ENCODE data around the gene TSPAN5.

The TSPAN5 gene

DNA sequence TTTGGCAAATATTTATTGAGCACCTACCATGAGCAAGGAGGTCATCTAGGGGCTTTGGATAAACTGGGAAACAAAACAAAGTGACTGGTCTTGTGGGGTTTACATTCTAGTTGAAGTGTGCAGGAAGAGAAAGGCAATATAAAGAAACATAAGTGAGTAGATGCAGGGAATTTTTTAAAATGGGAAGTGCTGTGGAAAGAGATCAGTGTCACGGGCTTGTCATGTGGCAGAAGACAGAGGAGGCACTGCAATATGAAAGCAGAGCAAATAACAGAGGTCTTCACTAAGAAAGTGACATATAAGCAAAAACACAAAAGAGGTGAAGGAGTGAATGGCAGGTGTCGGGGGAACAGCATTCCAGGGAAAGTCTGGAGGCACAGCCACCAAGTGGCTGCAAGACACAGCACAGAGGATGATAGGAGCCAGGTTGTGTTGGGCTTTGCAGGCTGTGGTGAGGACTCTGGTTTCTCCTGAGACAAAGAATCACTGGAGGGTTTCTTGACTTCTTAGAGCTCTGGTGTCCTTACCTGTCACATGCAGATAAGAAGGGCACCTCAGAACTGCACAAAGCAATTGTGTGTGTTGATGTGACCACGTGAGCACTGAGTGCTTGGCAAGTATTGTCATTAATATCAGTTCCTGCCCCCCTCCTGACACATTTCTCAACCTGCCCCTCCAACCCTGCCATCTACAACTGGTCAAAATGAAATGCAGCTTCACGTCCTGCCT lies 143.5 kb downstream of the TSPAN5 start:
- FAIRE-seq: no peak

DNA sequence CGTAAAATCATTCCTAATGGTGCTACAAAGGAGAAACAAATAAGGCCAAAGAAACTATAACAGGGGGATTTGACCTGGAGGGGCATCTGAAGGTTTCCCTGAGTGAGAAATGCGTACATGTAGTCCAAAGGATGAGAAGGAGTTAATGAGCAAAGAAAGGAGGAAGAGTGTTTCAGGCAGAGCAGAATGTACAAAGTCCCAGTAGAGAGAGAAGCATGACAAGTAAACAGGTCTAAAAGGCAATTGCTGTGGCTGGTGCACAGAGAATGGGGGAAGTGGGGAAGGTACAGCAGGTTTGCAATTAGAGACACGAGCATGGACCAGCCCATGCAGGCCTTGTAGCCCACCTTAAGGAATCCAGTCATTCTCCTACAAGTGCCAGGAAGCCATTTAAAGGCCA lies 145.5 kb downstream of the TSPAN5 start:
- FAIRE-seq: no peak

DNA sequence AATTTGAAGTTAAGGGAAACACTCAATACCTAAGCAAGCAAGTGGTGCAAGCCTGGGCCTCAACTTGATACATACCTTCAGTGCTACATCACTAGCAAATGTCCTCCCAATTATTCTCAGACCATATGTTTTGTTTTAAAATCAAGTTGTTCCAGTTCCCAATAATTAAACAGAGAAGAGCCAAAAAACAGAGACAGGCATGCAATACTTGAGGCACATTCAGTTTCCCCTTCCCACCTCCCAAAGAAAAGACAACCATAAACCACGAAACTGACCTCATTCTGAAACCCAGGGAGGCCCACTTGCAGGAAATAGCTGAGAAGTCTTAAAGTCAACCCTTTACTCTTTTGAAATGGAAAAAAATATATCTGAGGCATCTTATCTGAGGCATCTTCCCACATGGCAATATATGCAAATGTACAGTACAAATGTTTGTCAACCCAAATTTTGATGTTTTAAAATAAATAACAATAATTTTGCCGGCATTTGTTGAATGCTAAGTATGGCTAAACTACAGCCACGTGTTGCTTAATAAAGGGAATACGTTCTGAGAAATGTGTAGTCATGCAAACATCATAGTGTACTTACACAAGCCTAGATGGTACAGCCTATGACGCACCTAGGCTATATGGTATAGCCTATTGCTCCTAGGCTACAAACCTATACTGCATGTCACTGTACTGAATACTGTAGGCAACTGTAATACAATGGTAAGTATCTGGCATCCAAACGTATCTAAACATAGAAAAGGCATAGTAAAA lies 147.5 kb downstream of the TSPAN5 start:
- no peak for FAIRE-seq

DNA sequence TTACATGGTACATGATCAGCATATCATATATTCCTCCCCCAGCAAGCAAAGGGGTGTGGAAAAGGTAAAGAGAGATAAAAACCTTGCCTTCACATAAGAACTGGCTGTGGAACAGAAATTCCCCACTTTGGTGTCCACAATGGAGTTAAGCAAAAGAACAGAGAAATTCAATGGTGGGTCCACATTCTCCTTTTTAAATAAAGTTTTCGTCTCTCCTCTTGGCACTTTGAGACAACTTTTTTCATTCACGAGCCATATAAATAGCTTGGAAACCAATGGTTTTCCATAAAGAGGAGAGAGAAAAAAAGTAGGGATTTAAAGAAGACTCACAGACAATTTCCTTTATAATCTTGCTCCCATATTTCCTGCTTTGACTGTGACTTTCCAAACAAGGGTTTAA lies 148.1 kb downstream of the TSPAN5 start:
- no peak for FAIRE-seq

DNA sequence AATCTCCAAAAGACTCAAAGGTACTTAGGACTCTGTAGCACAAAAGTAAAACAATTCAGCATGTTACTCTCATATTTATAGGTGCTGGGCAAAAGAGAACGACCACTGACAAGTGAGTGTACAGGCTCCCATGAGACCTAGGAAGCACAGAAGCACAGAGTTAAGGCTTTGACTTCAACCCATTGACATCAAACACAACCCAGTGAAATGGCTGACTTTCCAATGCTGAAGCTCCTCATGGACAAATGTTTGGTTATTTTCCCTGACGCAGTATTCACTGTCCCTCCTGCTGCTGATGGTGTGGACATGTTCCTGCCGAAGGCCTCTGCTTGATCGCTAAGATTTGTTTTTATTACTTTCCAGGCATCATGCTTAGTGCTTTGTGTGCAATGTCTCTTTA lies 148.7 kb downstream of the TSPAN5 start:
- FAIRE-seq: no peak

DNA sequence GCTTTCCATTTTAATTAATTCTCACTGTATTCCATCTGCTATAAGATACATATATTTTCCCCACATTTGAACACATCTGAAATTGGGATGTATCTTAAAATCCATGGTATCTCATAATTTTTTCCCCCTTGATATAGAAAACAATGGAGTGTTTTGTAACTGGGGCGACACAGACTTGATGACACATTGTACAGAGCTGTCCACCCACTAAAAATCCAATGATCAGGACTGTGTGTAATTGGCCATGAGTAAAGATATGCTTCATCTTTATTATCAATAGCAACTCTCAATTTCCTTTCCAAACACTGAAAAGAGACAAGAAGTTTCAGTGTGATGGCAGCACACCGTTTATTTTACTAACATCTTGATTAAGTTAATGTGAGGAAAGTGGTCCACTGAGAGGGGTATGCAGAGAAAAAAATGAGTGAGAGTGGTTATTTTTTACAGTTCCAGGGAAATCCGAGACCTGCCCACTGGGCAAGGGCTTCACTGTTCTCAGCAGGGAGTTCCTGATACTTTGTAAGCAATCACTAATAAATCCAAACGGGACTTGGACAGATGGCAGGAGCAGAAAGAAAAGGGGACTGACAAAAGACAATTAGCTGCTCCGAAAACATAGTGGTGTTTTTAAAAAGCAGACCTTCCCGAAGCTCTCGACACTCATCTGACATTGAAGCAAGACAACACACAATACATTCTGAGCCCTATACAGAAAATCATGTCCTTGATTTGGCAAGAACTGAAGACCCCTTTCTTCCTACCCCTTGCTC lies 149.4 kb downstream of the TSPAN5 start:
- no peak for FAIRE-seq

DNA sequence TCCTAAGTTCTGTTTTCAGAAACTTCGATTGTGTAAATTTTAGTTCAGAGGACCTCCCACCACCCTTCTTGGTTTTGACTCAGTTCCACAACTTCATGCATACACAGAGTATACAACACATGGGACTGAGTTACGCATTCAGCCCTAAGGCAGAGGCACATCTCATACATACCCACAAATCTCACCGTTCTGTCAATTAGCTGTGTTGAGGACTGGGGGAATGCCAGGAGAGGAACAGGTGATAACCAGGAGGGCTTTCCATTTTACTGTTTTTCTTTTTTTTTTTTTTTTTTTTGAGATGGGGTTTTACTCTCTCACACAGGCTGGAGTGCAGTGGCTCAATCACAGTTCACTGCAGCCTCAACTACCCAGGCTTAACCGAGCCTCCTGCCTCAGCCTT lies 150.2 kb downstream of the TSPAN5 start:
- FAIRE-seq: no peak

DNA sequence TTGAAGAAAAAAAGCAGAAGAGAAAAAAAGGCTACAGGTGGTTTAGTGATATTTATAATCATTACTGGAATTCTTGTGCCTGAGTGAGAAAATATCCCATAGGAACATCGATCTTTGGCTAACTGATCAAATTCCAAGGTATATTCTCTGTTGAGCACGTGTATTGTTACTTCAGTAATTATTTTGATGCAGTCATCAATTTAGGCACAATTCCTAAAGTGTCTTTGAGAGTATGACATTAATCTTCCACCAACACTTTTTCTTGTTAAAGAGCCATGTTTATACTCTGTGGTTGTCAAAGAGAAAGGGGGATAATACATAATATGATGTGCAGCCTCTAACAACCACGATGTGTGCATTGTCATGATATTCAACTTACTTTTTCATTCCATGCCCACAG lies 151.1 kb downstream of the TSPAN5 start:
- FAIRE-seq: no peak

DNA sequence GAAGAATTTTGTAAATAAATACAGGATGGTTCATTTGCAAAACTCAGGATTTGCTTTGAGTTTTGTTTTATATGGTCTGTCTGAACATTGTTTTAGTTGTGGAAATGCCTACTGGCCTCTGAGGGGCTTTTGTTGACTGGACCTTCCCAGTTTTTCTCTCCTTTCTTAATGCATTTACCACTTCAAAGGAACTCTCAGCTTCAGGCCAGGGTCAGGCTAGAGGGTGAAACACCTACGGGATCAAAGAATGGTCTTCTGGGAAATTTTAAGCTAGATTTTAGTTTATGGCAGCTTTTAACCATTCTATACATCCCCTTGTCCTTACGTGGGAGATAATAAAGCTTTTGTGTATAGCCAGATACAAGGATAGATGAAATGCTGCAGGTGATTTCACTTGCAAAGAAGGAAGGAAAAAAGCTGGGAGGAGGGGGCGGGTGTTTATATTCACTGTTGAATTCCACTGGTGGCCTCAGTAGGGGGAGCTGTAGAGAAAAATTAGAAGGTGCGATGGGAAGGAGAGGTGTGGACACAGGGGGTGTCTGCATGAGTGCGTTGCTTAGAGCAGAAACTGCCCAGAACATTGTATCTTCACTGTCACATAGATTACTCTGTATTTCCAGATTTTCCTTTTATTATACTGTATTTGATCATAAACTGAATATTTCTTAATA lies 151.8 kb downstream of the TSPAN5 start:
- no peak for FAIRE-seq

DNA sequence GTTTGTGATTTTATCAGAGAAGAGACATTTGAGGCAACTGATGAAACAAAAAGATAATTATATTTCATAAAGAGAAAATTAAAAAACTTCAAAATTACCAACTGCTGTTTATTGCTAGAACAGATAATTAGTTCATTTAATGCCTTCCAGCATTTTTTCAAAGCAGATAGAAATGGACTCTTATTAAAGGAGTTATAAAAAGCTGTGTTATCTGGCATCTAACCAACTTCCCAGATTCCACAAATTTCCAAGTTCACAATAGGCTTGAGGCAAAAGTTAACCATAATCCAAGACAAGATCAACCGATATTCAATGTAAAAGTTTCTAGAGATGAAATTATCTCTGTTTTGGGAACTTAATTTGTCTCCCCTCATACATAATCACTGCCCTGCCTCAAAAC lies 152.4 kb downstream of the TSPAN5 start:
- FAIRE-seq: no peak

DNA sequence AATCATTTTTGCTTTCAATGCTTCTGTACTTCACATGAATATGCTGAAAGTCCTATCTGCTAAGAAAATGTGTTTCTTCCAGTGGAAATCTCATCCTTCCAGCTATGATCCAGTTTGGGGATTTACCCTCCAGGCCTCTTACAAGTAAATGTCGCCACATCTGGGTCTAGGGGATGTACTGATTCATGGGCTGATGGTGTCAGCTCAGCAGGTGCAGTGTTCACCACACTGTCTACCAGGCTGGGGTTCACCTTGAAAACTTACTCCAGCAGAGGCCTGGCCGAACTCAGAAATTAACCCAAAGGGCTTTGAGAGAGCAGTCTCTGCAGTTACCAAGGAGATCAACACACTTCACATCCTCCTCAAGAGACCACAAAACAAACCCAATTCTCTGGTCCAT lies 154.3 kb downstream of the TSPAN5 start:
- no peak for FAIRE-seq

DNA sequence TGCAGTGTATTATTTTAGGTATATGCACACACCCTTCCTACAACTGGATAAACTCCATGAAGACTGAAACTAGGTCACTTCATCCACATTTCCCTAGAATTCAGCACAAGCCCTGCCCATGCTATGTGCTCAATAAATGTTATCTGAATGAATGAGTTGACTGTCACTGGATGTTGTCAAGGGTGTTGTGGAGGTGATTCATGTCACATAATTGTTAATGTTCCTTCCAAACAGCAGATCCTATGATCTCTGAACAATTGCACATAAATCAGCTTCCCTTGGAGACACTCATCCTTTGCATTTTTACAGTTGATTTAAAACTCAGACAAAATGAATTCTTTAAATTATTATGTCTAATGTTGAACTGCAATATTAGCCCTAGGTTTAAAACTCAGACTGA lies 154.7 kb downstream of the TSPAN5 start:
- no peak for FAIRE-seq

DNA sequence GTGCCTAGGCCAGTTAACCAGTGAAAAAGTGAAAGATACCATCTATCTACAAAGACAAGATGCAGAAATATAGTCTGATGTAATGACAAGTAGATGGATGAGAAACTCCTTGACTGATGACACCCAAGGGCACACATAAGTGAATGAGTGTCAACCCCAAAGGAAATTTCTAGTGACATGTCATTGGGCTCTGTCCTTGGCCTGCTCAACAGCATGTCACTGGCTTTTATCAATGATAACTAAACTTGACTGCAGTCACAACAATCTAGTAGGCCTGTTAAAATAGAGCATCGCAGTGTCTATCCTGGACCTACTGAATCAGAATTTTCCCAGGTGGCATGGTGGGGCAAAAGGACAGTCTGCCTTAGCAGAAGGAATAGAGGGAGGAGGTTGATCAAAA lies 155.8 kb downstream of the TSPAN5 start:
- FAIRE-seq: no peak

DNA sequence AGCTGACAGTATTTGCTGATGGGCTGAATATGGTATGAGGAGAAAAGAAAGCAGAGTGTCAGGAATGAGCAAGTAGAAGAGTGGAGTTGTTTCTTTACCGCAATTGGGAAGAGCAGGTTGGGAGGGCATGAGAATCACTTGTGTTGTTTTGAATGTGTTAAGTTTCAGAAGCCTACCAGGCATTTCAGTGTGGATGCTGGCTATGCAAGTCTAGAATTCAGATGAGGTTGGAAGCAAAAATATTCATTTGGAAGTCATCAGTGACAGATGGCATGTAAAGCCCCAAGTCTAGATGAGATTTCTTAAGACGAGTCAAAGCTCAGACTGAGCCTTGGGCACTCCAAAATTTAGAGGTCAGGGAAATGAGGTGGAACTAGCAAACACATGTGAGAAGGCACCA lies 156.4 kb downstream of the TSPAN5 start:
- no peak for FAIRE-seq

DNA sequence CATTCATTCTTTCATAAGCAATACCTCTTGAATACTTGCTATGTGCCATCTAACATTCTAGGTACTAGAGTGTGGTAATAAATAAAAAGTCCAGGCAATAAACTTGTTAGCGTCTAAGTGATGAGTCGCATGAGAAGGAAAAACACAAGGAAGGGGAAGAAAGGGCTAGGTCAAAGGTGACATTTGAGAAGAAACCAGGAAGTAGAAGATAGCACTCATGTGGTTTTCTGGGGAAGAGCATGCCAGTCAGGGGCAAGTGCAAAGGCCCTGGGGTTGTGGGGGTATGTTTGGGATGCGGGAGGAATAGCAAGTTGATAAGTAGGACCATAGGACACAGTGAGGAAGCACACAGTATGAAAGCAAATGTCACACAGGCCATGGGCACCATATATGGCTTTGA lies 157.0 kb downstream of the TSPAN5 start:
- no peak for FAIRE-seq

DNA sequence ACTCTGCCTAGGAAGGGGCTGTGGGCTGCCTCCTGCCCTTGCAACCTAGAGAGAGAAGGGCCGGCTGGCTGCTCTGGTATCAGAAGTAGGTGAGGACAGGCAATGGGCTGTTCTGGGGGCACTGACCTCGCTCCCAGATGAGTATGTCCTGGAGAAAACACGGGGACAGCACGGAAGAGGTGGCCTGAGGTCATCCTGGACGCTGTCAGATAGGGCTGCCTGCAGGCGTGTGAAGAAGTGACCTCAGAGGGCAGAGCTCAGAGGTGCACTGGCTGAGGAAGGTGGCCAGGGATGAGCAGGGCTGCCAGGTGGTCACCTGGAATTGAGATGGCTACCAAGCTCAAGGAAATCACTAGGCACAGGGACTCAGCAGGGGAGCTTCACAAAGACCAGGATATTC lies 159.6 kb downstream of the TSPAN5 start:
- FAIRE-seq: no peak

DNA sequence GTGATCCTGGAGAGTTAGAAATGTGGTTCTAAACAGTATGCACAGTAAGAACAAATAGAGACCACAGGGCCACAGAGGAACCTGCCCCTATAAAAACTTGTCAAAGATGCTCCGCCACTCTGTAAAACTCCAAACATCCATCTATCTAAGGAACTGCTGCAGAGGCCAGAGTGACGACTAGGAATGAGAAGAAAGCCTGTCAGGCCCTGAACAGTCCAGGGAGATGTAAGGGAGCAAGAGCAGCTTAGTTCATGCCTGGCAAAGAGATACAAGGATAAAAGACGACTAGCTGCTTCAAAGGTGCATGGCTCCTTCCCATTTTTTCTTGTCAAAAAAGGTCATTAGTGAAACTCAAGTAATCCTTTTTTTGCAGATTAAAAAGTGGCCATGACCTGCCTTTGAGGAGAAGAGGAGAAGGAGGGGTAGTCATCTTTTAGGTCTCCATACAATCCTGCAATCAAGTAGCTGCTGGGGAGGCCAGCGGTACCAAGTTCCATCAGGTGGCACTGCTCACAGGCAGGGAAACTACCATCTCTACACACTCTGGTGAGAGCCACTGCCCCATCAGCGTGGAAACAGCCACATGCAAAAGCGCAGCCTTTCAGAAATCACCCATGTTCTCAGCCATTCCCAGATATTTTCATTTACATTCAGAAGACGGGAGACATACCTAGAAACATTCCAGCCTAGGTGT lies 162.1 kb downstream of the TSPAN5 start:
- FAIRE-seq: no peak

DNA sequence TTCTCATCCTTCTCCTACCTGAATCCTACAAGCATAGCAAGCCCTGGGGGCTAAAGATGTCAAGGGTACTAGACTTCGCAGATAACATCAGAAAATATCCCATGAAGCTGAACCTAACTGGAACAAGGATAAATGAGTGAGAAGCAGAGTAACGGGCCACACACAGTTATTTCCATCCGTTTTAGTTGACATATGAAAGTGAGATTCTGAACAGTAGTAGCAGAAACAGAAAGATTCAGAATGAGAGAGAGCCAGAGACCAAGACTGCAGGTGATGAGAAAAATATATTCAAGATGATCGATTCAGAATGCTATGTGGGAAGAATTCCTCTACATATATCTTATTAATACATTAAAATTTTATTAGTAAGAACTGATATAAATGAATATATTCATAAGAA lies 165.1 kb downstream of the TSPAN5 start:
- FAIRE-seq: no peak

DNA sequence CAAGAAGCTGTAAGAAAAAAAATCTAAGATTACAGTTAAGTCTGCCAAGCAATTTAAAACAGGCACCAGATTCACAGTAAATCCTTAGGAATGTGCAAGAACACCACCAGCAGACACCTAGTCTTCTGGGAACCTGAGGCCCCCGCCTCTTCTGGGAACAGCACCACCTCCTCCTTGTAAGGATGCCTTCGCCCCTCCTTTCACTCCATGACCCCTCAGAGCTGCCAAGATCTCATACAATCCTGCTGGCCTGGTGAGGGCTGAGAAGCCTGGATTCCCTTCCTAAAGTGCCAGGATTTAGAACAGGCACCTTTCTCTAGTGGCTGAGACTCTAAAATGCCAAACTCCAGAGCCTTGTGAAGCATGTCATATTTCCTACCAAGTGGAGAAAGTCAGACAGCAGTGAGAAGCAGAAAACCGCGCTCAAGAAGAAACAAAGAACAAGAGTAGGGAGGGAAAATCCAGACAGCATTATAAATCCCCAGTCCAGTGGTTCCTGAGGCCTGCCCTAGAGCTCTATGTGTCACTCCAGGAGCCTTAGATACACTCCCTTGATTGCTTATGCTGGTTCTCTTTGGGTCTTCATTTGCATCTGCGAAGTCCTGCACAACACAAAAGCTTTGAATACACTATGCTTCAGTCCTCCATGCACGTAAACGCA lies 166.4 kb downstream of the TSPAN5 start:
- no peak for FAIRE-seq

DNA sequence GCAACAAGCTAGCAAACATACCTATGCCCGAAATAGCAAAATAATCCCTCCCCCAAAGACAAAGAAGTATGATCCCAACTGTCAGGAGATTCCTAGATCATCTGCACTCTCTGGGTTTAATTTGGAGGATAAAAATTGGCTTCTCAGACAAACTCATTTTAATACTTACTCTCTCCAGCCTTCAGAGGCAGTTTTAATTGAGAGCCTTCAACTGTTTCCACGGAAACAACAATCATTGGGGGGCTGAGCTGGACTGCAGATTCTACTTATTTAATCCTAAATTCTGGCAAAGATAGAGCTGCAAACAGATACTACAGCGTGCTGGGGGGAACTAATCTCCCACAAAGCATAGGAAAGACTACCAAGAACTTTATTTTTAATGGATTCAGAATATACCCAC lies 168.2 kb downstream of the TSPAN5 start:
- FAIRE-seq: no peak

DNA sequence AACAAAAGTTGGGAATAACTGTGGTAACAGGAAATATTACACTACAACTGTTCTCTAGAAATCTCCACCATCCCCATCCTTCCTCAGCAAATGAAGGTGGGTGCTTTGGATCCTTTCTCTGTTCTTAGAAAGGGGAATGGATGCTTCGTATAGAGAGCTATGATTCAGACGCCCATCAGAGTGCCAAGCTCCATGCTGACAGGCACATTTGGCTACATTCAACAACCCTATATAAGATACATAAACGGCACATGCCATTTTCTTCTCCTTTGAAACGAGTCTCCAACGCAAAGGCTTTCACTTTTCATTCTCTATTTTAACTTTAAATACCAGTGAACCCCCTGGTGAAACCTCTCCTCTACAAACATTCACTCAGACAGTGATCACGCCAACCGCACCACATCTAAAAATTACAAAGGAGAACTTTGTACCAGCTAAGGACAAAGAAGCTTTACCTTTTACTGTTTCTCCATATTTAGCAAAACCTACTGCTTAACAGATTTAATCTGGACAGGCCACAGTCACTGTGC lies 172.5 kb downstream of the TSPAN5 start:
- no peak for FAIRE-seq

DNA sequence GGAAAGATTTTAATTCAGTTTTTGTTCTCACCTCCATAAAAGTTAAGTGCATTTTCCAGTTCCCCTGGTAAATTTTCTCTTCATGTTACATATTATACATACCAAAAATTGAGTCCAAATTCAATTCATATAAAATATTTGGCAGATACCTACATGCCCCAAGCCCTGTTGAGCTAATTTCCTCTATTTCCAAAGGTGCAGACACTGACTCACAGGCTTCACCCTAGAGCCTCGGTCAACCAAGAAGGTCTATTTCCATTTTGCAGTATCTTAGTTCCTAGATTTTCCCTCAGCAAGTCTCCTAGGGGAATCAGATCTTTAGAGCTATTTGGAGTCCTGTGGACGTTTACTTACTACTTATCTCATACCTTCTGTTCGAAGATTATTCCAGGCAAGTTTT lies 174.4 kb downstream of the TSPAN5 start:
- FAIRE-seq: no peak
